ENCODE data around the gene MEGF6.
"Not testable (repeated sequence)": the region's sequence is repeated elsewhere in the genome, so short reads cannot be mapped to it uniquely, and the experiment has no call there.

Gene MEGF6

DNA sequence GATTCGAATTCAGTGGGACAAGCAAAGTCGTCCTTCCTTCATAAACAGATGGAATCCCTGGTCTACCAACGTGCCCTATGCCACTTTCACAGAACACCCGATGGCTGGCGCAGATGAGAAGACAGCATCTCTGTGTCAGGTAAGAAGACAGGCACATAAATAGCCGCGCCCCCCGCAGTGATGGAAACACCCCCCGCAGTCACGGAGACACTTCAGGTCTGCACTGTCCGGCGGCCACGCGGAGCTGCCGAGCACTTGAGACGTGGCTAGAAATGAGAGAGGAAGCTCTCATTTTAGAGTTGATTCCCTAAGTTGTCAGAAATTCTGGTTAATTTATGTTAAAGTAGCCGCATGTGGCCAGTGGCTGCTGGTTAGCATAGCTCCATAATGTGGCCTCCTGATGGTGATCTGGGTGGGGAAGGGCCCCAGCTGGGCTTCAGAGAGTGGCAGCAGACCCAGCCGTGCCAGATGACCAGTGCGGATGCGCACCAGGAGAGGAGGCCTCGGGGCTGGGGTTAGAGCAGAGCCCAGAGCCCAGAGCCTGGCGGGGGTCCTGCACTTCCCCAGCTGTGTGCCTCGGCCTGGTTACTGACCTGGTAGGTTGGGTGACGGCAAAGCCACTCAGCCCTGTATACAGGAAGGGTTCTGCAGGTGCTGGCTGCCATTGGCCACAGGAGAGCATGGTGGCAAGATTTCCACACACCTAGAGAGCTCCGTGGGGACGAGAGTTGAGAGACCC, 16.4 kb upstream of the MEGF6 start:
- DNase-seq (ENCODE audit: low read depth in 1 of 2, low spot score in 1 of 2), result no peak

DNA sequence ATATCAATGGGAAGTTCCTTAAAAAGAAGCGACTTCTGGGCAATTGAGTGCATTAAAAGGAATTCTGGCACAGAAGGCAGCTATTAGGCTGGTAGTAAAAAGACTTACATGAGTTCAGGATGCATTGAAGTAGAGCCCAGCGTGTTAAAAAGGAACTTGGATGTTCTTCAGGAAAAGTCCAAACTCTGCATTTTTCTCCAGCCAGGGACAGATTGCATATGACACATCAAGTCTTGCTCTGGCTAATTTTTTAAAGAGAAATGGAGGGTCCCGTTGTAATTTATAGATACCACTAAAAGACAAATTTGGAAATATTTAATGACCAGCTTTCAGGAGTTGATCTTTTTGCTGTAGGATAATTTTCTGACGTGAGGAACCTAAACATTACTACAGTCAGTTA, 14.7 kb upstream of the MEGF6 start:
- DNase-seq (ENCODE audit: low read depth in 1 of 2, low spot score in 1 of 2), result no peak

DNA sequence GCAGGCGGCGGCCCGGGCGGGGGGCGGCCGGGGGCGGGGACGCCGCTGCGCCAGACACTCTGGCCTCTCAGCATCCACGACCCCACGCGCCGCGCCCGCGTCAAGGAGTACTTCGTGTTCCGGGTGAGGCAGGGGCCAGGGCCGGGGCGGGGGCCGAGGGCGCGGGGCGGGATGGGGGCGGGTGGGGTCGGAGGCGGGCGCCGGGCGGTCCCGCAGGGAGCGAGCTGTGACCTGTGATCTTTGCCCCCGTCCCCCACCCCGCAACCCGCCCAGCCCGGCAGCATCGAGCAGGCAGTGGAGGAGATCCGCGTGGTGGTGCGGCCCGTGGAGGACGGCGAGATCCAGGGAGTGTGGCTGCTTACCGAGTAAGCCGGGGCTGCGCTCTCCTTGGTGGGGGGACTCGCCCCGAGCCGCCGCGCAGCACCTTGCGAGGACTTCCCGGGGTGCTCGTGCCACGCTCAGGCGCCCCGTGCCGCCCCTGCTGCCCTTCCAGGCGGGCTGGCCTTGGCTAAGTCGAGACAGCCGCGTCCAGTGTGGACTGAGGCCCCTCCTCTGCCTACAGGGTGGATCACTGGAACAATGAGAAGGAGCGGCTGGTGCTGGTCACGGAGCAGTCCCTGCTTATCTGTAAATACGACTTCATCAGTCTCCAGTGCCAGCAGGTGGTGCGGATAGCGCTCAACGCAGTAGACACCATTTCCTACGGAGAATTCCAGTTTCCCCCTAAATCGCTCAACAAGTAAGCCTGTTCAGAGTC, 14.0 kb upstream of the MEGF6 start:
- no peak for DNase-seq (ENCODE audit: low read depth in 1 of 2, low spot score in 1 of 2)

DNA sequence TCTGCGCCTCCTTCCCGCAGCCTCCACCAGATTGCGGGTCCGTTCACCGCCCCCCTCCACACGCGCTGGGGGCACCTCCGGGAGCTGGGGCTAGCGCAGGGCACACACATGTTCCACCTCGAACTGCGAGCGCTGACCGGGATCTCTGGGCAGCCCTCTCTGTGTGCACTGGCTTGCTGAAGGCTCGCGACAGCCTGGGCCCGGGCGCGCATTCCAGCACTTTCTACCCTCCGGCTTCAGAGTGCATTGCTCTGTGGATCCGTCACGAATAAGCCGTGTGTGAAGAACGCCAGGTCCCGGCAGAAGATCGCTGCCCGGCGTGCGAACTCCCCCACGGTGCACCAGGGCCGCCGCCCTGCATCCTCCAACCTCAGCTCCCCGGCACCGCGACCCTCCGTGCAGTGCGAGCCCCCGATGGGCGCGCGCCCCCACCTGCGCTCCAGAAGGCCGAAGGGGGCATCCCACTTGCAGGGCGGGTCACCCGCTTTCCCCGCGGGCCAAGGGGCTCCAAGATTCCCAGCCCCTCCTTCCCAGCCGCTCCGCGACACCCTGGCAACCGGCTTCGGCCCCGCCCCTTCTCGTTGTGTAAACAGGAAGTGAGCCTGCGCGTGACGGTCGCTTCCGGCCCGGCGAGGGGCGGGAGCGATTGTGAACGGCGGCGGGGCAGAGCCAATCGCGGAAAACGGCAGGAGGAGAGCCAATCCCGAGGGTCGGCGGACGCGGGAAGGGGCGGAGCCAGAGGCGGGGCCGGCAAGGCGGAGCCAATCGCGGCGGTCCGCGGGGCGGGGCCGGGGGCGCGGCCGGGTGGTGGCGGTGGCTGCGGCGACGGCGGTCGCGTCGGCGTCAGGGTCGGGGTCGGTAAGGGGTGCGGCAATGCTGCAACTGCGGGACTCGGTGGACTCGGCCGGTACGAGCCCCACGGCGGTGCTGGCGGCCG, 13.2 kb upstream of the MEGF6 start, which contains the start of gene TPRG1L:
Gene TPRG1L, plus strand, starts transcription at position 816 of the 937 bp plus-strand sequence. Its CDS starts 58 bp downstream, at position 874.
- DNase-seq (ENCODE audit: low read depth in 1 of 2, low spot score in 1 of 2), result peak; percentile 97

DNA sequence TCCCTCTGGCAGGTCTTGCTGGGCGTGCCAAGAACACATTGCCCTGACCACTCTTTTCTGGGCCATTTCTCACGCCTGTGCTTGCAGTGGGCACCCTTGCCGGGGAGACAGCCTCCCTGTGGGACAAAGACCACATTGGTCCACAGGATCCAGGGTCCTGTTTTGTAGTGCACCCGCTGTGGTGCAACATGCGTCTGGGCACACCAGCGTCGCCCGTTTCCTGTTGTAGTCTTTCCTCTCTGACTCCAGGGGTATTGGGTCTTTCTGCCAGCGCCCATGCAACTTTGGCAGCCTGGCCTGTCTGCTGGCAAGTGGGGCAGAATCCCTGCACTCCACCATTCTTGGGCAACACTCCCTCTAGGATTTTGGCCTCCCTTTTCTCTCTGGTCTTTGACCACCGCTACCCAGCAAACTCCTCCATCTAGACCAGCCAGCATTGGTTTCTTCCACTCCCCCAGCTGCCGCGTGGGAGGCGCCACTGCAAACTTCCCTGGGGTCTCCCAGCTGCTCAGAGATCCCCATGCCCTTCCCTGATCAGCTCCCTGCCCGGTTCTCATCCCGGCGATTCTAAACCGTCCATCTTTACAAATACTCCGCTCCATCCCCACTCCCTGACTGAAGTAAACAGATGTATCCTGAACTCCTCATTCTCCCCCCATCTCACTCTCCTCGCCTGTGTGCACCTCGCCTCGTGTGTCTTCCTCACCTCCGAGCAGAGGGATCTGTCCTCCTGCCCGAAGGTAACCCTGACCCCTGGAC, 12.3 kb upstream of the MEGF6 start:
- DNase-seq (ENCODE audit: low read depth in 1 of 2, low spot score in 1 of 2), result no peak

DNA sequence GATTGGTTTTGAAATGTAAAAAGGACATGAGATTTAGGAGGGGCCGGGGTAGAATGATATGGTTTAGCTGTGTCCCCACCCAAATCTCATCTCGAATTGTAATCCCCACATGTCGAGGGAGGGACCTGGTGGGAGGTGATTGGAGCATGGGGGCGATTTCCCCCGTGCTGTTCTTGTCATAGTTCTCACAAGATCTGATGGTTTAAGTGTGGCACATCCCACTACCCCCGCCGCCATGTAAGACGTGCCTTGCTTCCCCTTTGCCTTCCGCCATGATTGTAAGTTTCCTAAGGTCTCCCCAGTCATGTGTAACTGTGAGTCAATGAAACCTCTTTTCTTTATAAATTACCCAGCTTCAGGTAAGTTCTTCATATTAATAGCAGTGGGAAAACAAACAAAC, 10.8 kb upstream of the MEGF6 start:
- DNase-seq (ENCODE audit: low read depth in 1 of 2, low spot score in 1 of 2), result not testable (repeated sequence)

DNA sequence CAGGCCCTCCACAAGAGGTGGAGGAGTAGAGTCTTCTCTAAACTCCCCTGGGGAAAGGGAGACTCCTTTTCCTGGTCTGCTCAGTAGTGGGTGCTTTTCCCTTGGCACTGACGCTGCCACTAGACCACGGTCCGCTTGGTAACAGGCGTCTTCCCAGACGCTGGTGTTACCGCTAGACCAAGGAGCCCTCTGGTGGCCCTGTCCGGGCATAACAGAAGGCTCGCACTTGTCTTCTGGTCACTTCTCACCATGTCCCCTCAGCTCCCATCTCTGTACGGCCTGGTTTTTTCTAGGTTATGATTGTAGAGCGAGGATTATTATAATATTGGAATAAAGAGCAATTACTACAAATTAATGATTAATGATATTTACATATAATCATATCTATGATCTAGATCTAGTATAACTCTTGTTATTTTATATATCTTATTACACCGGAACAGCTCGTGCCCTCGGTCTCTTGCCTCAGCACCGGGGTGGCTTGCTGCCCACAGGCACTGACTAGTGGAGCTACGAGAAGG, 9.9 kb upstream of the MEGF6 start:
- DNase-seq (ENCODE audit: low read depth in 1 of 2, low spot score in 1 of 2), result not testable (repeated sequence)

DNA sequence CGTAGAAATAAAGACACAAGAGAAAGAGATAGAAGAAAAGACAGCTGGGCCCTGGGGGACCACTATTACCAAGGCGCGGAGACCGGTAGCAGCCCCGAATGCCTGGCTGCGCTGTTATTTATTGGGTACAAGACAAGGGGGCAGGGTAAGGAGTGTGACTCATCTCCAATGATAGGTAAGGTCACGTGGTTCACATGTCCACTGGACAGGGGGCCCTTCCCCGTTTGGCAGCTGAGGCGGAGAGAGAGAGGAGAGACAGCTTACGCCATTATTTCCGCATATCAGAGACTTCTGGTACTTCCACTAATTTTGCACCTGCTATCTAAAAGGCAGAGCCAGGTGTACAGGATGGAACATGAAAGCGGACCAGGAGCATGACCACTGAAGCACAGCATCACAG, 9.4 kb upstream of the MEGF6 start:
- DNase-seq (ENCODE audit: low read depth in 1 of 2, low spot score in 1 of 2), result no peak

DNA sequence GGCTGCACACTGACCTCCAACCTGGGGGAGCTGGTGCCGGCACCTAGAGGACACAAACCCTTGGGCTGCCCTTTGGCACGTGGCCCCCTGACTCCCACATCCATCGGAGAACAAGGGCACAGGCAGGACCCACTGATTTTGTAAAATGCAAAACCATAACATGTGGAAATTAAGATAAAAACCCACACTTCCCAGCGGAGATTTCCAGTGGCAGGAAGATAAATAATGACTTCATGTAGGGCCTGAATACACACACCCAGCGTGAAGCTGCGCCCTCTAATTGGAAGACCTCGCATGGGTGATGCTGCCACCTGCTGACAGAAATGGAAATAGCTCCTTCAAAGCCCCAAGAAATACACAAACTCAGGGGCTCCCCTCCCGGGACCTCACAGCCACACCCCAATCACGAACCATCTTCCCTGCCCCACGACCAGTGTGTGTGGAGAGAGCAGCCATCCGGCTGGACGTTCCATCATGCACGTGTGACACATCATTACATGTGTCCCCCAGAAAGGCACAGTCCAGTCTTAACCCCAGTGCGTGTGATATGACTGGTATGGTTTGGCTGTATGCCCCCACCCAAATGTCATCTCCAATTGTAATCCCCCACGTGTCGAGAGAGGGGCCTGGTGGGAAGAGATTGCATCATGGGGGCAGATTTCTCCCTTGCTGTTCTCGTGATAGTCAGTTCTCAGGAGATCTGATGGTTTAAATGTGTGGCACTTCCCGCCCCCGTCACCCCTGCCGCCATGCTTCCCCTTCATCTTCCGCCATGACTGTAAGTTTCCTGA, 7.8 kb upstream of the MEGF6 start:
- peak; percentile 49 to 65 for DNase-seq (ENCODE audit: low read depth in 1 of 2, low spot score in 1 of 2)

DNA sequence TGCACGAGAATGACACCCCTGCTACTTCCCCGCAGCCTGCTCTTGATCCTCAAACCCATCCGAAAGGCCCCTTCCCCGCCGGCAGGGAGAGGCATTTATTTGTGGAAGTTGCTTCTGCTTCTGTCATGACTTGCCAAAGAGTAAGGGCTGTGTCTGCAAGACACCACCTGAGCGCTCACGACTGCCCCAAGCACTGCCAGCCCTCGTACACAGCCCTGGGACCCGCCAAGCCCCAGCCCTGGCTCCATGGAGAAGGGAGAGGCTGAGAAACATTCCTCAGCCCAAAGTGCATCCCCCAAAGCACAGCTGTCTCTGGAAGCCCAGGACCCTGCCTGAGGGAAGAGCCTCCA, 7.2 kb upstream of the MEGF6 start:
- no peak for DNase-seq (ENCODE audit: low read depth in 1 of 2, low spot score in 1 of 2)

DNA sequence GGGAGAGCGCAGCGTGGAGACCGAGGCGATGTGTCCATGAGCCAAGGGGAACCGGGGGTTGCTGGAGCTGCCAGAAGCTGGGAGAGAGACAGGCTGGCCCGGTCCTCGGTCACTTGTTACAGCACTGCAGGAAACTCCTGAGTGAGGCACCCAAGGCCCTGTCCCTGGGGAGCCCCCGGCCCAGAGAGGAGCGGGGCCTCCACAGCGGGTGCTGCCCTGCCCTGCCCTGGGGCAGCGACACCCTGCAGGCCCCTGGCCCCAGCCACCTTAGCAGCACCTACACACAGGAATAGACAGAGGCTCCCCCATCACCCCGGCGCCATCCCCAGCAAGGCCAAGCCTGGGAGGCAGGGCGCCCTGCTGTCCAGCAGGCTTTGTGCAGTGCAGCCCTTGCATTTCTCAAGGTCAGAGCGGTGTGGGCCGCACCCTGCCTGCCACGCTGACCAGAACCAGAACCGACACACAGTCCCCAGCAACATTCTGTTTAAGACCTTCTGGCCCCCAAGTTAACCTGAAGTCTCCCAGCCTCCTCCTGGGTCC, 6.6 kb upstream of the MEGF6 start:
- DNase-seq (ENCODE audit: low read depth in 1 of 2, low spot score in 1 of 2), result no peak

DNA sequence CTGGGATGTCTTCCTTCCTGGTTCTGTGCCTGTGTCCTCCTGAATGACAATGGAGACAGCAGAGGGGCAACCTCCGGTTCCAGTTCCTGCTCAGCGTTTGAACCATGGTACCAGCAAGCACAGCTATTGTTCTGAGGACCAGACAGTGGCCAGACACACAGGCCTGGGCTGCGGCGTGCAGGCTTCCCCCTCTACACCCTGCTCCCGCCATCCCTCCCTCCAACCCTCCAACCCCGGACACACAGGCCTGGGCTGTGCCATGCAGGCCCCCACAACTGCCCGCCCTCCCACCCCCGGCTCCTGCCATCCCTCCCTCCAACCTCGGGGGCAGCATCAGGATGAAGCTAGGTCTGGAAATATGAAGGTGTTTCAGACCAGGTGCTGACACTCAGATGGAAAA, 5.6 kb upstream of the MEGF6 start:
- no peak for DNase-seq (ENCODE audit: low read depth in 1 of 2, low spot score in 1 of 2)

DNA sequence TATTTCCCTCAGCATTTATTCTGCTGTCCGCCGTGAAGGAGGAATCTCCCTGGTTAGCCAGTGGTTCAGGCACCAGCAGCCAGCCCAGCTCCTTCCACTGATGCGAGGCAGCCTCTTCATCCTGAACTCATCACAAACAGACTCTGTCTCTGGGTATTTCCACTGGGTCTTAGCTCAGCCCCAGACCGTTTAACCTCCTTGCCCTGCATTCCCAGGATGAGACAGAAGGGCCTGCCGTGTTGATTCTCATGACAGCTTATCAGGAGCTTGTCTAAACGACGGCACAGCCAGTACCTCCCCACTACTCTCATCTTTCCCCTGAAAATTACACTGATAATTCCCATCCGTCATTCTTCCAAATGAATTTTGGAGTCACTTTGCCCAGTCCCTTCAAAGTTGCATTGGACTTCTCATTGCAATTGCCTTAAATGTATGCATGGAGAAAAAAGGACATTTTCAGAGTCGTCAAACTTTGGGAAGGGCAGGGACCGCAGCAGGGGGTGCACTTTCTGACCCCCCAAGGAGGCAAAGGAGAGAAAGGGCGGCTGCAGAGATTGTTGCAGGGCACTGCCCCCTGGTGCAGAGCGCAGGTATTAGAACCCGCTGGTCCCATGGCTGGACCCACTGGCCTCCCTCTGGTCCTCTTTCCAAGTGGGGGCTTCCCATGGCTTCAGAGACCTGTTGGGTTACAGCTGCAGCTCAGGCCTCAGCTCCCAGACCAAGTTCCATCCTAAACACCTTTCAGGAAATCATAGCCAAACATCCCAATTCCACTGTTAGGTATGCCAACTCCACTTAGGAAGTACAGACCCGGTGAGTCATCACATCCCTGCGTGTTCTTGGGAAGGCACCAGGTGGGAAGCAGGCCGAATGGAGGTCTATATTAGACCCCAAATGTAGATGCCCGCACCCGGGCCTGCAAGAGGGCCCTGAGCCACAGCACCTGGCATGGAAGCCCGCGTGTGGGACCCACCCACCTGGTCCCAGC, 3.7 kb upstream of the MEGF6 start:
- DNase-seq (ENCODE audit: low read depth in 1 of 2, low spot score in 1 of 2), result no peak

DNA sequence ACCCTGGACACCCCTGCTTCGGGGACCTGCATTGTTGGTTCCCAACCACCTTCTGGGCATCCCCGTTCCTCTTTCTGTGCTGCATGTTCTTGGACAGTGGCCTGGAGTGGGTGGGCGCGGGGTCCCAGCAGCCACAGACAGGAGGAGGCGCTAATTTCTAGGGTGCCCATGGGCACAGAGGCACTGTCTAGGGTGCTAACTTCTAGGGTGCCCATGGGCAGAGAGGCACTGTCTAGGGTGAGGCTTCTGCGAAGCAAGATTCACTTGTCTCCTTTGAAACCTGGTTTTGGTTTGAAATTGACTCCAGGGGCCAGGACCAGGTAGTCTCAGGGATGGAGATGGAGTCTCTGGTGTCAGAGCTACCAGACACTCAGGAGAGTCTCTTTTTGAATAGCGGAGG, 815 bp upstream of the MEGF6 start:
- DNase-seq (ENCODE audit: low read depth in 1 of 2, low spot score in 1 of 2), result no peak

DNA sequence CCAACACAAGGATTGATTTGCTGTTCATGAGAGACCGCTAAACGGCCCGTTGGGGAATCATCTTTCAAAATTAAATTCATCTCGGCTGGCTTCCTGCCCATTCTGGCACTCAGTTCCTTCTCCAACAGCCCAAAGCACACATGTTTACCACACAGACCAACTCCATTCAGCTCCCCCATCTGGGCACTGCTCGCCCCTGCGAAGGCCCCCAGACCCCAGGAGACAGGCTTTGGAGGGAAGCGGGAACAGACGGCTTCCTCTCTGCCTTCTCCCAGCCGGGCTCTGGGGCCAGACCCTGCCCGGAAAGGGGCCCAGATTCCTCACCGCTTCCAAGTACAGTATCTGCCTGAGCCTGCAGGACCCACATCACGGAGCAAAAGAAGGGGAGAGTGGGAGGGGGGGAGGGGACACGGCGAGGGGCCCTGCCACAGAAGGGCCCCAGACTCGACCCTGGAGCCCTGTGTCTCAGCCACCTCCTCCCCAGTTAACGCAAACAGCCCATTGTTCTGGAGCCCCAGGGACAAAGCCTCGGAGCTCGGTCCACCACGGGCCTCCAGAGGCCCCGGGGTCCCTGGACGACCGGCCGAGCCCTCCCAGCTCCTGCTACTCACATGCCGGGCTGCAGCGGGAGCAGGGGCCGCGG, 660 bp downstream of the MEGF6 start:
- no peak for DNase-seq (ENCODE audit: low read depth in 1 of 2, low spot score in 1 of 2)

DNA sequence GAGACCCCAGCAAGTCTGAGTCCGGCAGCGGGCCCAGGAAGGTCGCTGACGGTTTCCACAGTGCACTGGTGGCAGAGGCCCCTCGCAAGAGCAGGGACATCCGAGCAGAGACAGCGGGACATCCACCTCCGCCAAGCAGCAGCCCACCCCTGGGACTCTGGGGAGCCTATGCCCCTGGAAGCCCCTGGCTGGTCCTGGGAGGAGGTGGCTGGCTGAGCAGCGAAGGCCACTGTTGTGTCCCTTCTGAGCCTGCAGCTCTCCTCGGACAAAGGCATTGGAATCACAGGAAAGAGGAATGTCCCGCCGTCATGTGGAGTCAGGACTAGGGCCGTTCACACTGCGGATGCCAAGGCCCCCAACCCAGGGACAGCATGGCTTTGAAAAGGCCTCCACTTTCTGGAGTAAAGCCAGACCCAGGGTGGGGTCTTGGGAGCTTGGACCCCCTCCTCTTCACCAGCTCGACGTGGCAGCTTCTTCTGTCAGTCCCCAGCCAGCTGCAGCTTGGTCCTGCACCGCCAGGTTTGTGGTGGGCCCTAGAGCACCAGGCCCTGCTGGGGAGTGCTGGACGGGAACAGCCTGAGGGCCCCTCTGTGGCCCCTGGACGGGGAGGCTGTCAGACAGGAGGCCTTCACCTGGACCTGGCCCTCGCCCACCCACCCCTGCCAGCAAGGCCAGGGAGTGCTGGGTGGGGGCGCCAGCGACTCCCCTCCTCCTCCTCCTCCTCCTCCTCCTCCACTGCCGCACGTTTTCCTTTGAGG, 1.4 kb downstream of the MEGF6 start:
- DNase-seq (ENCODE audit: low read depth in 1 of 2, low spot score in 1 of 2), result no peak

All from activated CD4-positive, alpha-beta T cell treated with anti-CD3 and anti-CD28 coated beads, Interleukin-2, amount 50 U/mL, for 24 hours (primary cell).